ENCODE data around the gene MYLK.
"Not testable (repeated sequence)": the region's sequence is repeated elsewhere in the genome, so short reads cannot be mapped to it uniquely, and the experiment has no call there.

Gene MYLK, protein sequence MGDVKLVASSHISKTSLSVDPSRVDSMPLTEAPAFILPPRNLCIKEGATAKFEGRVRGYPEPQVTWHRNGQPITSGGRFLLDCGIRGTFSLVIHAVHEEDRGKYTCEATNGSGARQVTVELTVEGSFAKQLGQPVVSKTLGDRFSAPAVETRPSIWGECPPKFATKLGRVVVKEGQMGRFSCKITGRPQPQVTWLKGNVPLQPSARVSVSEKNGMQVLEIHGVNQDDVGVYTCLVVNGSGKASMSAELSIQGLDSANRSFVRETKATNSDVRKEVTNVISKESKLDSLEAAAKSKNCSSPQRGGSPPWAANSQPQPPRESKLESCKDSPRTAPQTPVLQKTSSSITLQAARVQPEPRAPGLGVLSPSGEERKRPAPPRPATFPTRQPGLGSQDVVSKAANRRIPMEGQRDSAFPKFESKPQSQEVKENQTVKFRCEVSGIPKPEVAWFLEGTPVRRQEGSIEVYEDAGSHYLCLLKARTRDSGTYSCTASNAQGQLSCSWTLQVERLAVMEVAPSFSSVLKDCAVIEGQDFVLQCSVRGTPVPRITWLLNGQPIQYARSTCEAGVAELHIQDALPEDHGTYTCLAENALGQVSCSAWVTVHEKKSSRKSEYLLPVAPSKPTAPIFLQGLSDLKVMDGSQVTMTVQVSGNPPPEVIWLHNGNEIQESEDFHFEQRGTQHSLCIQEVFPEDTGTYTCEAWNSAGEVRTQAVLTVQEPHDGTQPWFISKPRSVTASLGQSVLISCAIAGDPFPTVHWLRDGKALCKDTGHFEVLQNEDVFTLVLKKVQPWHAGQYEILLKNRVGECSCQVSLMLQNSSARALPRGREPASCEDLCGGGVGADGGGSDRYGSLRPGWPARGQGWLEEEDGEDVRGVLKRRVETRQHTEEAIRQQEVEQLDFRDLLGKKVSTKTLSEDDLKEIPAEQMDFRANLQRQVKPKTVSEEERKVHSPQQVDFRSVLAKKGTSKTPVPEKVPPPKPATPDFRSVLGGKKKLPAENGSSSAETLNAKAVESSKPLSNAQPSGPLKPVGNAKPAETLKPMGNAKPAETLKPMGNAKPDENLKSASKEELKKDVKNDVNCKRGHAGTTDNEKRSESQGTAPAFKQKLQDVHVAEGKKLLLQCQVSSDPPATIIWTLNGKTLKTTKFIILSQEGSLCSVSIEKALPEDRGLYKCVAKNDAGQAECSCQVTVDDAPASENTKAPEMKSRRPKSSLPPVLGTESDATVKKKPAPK (N-terminal part only)

DNA sequence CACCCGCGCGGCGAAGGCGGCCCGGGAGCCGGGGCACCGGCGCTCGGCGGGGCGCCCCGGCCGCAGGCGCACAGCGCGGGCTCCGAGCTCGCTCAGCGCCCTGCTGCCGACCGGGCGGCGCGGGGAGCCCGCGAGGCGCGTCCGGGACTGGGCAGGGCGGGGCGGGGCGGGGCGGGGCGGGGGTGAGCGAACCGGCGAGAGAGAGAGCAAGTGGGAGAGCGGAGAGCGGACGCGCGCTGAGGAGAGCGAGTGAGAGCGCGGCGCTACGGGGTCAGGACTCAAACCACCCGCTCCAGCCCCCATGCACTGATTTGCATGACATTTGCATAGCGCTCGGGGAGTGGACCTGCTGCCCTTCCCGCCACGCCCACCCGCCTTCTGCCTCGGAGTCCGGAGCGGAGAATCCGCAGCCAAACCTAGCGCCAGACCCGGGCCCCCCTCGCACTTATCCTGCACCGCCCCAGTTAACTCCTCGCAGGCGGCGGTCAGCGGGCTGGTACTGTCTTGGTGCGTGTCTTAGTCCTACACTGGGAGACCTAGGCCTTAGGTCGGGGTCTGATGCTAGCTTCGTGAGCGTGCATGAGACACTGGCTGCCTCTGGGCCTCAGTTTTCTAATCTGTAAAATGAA, at the start of gene MYLK:
TSS of gene MYLK (minus strand) at position 130 of the 629 bp plus-strand sequence. CDS start 90,491 bp downstream, outside the sequence.
- DNase-seq (ENCODE audit: low spot score) (peak; percentile 94), FAIRE-seq (peak; percentile 50)

DNA sequence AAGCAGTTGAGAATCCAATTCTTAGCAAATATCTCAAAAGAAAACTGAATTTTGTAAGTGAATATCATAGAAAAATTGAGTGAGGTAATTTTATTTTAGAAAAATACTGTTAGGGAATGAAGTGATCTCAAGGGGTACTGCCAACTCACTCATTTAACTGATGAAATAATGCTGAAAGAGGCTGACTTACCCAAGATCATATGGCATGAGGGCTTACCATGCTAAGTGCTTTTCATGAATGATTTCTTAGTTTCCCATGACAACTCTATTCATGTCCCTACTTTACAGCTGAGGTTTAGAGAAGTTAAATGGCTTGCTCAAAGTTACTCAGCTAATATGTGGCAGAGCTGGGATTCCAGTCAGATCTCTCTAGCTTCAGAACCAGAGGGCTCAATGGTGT, 46.3 kb upstream of the MYLK start:
- DNase-seq (ENCODE audit: low spot score) (no peak), FAIRE-seq (no peak)

DNA sequence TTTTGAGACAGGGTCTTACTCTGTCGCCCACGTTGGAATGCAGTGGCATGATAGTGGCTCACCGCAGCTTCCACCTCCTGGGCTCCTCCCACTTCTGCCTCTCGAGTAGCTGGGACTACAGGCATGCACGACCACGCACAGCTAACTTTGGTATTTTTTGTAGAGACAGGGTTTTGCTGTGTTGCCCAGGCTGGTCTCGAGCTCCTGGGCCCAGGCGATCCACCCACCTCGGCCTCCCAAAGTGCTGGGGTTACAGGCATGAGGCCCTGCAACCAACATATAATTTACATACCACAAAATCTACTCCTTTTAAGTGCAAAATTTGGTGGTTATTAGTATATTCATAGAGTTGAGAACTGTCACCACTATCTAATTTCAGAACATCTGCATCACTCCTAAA, 45.2 kb upstream of the MYLK start:
- no peak for FAIRE-seq
- no peak for DNase-seq (ENCODE audit: low spot score)

DNA sequence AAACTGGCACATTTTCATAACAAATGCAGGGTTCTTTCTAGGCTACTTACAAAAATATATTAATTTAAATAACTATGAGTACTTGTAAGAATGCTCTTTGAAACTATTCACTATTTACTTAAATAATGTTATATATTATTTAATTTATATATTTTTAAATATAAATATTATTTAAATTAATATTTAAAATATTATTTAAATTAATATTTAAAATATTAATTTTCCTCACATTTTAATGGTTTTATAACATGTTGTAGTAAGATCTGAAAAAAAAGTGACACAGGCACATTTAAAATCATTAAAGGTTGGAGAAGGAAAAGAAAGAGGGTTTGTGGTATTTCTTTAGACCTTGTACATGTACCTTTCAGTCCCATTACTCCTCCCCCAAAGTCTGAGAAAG, 42.3 kb upstream of the MYLK start:
- DNase-seq (ENCODE audit: low spot score) = no peak
- FAIRE-seq = no peak

DNA sequence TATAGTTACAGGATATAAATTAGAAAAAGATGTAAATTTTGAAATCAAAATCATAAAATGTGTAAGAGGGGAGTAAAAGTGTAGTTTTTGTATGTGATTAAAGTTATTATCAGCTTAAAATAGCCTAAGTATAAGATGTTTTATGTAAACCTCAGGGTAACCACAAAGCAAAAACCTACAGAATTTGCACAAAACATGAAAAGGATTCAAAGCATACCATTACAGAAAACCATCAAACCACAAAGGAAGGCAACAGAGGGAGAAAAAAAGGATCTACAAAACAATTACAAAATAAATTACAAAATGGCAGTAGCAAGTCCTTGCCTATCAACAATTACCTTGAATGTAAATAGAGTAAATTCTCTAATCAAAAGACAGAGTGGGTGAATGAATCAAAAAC, 36.7 kb upstream of the MYLK start:
- FAIRE-seq = no peak
- DNase-seq (ENCODE audit: low spot score) = no peak

DNA sequence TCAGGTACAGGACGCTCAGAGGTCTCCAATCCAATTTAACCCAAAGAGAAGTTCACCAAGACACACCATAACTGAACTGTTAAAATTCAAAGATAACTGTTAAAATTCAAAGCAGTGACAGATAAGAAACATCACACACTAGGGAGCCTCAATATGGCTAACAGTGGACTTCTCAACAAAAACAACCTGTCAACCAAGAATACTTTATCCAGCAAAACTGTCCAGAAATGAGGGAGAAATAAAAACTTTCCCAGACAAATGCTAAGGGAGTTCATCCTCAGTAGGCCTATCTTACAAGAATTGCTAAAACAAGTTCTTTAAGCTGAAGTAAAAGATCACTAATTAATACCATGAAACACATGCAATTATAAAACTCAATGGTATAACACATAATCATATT, 36.3 kb upstream of the MYLK start:
- DNase-seq (ENCODE audit: low spot score) (no peak), FAIRE-seq (no peak)

DNA sequence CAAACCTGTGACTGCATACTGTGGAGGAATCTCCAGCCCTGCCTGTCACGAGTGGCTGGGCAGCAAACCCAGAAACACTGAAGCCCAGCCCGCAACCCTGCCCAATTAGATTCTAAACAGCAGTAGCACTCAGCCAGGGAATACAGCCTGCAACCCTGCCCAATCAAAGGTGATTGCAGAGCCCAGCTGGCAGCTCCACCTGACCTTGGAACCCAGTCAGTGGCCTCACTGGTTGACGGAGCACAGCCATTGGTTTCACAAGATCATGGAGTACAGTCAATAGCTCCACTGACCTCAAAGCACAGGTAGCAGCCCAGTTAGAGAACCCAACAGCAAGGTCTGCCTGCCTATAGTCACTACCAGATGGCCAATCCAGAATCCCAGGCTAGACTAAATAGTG, 35.2 kb upstream of the MYLK start:
- no peak for FAIRE-seq
- no peak for DNase-seq (ENCODE audit: low spot score)

DNA sequence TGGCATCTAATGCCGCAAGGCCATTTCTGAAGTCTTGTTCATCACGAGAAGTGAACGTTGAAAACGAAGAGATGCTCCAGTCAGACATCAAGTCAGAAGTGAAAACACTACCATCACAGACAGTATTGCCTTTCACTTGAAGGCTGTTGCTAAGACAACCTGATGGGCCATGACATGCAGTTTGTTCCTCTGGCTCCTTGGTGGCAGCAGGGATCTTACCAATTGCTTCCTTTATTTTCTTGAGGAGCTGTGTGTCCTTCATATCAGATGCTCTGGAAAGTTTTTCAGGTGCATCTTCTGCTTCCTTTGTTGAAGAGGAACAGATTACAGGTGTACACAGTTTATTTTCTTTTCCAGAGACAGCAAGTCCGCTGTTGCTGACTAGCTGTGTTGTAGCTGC, 30.7 kb upstream of the MYLK start:
- DNase-seq (ENCODE audit: low spot score) = no peak
- peak; percentile 56 for FAIRE-seq

DNA sequence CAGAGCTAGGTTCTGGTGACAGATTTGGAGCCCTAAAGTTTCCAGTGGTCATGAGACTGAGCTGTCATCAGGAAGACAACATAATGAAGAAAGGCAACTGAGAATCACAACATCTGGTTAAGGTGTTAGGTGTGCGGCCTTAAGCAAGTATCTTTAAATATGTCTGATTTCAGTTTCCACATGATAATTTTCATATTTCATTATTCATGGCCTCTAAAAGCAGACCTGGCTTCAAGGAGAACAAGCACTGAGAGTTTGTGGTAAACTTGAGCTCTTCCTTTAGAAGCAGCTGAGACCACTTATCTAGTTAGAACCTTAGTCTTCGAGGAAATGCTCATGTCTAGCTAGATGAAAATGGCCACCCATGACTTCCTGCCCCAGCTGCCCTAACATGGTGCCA, 25.7 kb upstream of the MYLK start:
- DNase-seq (ENCODE audit: low spot score) = no peak
- no peak for FAIRE-seq

DNA sequence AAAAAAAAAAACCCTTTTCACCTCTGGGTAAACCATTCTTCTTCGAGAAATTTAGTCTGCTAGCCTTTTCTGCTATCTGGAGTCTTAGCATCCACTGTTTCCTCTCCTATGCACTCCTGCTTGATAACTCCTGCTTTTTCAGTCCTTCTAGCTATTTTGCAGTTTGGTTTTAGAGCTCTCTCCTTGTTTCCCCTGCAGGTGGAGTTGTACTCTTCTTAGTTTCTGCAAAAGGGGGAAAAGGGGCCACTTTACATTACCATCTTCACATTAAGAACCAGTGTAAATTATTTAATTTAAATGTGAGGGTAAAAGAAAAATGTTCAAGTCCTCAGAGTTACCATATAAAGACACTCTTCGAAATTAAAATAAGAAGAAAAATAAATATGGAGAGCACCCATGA, 23.6 kb upstream of the MYLK start:
- DNase-seq (ENCODE audit: low spot score) (no peak), FAIRE-seq (no peak)

DNA sequence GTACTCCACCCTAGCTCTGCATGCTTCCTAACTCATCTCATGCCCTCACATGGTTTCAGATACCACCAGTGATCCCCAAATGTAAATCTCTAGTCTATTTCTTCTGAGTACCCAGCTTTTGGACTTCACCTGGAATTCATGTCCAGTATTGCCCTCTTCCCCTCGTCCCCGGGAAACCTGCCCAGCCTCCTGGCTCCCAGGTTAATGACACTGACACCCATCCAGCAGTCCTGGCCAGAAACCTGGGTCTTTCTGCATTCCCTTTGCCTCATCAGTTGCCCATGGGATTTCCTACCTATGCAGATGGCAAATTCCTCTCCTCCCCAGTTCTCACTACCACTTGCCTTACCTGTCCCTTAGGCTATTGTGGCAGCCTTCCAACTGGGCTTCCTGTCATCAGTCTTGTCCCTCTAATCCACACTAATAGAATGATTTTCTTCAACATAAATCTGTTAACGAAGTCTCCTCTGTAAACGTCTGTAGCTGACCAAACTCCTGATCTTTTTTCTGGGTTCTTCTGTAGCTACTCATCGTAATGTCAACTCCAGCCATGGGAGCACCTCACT, 15.3 kb upstream of the MYLK start:
- FAIRE-seq (no peak), DNase-seq (ENCODE audit: low spot score) (no peak)

DNA sequence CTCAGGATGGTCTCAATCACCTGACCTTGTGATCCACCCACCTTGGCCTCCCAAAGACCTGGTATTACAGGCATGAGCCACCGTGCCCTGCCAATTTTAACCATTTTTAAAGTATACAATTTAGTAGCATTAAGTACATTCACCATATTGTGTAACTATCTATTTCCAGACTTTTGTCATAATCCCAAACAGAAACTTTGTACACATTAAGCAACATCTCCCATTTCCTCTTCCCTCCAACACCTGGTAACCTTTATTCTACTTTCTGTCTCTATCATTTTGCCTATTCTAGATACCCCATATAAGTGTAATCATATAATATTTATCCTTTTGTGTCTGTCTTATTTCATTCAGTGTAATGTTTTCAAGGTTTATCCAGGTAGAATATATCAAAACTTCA, 8.9 kb upstream of the MYLK start:
- DNase-seq (ENCODE audit: low spot score) (no peak), FAIRE-seq (no peak)

DNA sequence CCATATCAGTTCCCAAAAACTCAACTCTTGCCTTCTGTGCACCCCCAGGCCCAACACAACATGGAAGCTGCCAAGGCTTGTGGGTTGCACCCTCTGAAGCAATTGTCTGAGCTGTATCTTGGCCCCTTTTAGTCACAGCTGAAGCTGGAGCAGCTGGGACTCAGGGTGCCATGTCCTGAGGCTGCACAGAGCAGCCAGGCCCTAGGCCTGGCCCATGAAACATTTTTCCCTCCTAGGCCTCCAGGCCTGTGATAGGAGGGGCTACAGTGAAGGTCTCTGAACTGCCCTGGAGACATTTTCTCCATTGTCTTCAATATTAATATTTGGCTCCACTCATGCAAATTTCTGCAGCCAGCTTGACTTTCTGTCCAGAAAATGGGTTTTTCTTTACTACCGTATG, 8.1 kb upstream of the MYLK start:
- no peak for DNase-seq (ENCODE audit: low spot score)
- FAIRE-seq = no peak

DNA sequence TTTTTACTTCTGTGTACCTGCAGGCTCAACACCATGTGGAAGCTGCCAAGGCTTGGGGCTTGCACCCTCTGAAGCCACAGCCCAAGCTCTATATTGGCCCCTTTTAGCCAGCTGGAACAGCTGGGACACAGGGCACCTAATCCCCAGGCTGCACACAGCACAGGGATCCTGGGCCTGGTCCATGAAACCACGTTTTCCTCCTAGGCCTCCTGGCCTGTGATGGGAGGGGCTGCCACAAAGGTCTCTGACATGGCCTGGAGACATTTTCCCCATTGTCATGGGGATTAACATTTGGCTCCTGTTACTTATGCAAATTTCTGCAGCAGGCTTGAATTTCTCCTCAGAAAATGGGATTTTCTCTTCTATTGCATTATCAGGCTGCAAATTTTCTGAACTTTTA, 6.9 kb upstream of the MYLK start:
- FAIRE-seq; DNase-seq (ENCODE audit: low spot score): not testable (repeated sequence)

DNA sequence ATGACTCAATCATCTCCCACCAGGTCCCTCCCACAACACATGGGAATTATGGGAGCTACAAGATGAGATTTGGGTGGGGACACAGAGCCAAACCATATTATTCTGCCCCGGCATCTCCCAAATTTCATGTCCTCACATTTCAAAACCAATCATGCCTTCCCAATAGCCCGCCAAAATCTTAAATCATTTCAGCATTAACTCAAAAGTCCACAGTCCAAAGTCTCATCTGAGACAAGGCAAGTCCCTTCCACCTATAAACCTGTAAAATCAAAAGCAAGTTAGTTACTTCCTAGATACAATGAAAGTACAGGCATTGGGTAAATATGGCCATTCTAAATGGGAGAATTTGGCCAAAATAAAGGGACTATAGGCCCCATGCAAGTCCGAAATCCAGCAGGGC, 6.0 kb upstream of the MYLK start:
- FAIRE-seq; DNase-seq (ENCODE audit: low spot score): not testable (repeated sequence)

DNA sequence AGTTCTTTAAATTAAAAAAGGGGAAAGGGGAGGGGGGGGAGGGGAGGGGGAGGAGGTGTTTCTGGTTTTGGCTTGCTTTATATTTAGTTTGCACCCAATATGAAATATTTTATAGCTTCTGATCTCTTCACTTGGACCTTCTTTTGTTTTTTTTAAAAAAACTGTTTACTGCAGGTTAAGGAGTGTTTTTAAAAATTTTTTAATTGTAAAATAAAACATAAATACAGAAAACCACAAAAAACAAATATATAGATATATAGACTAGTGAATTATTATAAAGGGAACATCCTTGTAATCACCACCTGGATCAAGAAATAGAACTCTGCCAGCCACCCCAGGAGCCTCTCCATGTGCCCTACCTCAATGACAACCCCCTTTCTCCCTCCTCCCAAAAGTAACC, 861 bp upstream of the MYLK start:
- no peak for DNase-seq (ENCODE audit: low spot score)
- no peak for FAIRE-seq

DNA sequence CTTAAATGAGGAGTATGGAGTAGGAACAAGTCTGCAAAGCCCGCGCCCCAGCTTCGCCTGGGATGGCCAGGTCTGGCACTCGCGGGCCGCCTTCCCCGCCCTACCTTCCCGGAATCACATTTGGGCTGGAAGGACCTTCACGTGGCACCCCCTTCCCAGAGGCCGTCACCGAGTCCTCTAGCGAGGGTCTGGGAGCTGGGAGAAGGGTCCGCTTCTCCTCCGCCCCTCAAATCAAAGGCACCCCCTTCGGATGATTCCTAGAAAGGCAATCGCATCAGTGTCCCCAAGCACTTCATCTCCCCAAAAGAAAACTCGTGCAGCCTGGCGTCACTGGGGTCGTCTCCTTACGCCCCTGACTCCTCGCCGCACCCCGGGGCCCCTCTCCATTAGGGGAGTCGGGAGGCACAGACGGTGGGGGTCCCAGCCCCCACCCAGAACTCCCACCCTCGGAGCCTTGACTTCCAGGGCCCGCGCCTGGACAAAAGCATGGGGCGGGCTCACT, 380 bp downstream of the MYLK start:
- FAIRE-seq (no peak), DNase-seq (ENCODE audit: low spot score) (peak; percentile 28)

DNA sequence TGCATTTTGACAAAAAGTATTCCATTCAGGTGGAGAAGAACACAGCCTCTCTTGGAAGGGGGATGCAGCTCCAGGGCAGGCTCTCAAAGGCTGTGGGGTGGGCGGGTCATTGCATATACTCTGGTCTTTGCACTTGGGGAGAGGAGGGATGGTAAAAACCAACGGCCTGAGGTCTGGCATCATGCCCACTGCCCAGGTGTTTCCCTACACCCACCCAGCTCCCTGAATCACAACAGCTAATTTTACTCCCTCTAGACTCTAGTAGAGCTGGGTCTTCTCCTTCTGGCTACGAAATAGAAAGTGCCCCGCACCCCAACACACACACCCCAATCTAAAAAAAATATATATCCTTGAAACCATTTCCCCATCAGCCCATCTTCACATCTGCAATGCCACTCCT, 1.0 kb downstream of the MYLK start:
- FAIRE-seq = no peak
- DNase-seq (ENCODE audit: low spot score) = peak; percentile 18

DNA sequence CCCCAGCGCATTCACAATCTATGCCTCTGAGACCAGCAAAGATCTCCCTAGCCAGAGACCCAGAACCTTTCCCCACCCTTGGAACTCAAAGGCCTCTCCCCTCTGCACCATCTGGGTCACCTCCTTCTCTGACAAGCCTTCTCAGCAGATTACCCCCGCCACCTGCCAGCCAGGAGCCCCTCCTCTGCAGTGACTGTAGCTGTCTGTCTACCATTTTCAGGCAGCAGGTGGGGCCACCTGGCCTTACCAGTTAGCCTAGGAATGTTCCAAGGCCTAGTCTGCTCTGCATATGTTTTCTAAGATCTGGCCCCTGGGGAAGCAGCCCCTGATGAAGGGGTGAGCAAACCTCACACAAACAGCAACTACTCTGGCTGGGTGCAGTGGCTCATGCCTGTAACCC, 2.4 kb downstream of the MYLK start:
- DNase-seq (ENCODE audit: low spot score) = no peak
- FAIRE-seq = peak; percentile 53

DNA sequence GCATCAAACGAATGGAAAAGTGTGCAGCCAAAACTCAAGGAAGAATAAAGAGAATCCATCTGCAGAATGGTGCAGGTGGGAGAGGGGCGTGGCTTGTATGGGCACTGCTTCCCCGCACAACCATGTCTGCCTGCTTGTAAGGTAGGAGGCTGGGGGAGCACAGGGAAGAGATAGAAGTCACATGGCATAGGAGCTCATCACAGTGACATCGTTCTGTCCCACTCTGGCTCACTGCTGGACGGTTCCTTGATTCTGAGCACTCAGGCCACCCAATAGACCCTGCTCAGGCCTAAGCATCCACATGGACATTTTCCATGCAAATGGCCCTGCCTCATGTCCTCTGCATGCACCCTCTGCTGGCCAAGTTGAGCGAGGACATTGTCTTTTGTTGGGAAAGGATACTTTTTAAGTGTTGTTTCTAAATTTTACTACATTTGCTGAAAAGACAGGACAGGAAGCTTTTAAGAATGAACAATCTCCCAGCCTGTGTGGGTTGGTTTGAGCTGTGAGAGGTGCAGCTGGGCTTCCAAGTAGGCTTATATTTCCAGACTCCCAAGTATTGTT, 3.1 kb downstream of the MYLK start:
- peak; percentile 39 for DNase-seq (ENCODE audit: low spot score)
- FAIRE-seq = peak; percentile 93
